Measurements from ENCODE around the gene PIN1.

The PIN1 gene

DNA sequence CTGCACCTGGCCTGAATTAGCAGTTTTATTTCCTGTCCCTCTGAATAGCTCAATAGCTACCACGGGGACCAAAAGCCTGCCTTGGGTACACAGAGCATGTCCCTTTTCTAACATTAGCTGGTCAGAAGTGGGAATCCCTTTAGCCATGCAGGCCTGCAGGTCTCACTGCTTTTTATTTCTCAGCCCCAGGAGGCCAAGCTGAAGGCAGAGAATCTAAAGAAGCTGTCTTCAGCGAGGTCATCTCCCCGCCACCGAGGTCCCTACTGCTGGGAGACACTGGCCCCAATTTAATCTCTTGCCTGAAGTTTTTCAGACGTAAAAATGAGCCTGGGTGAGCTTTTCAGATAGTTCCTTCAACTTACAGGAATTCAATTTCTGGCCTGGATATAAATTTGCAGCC lies 40.7 kb downstream of the PIN1 start:
- TF ChIP-seq POLR2A (IDR thresholded peaks at IDR 0.05; ENCODE audit: low read length) (no peak), GATA1 (IDR thresholded peaks at IDR 0.05; ENCODE audit: low read depth, low read length) (no peak)
- DNase-seq: no peak

DNA sequence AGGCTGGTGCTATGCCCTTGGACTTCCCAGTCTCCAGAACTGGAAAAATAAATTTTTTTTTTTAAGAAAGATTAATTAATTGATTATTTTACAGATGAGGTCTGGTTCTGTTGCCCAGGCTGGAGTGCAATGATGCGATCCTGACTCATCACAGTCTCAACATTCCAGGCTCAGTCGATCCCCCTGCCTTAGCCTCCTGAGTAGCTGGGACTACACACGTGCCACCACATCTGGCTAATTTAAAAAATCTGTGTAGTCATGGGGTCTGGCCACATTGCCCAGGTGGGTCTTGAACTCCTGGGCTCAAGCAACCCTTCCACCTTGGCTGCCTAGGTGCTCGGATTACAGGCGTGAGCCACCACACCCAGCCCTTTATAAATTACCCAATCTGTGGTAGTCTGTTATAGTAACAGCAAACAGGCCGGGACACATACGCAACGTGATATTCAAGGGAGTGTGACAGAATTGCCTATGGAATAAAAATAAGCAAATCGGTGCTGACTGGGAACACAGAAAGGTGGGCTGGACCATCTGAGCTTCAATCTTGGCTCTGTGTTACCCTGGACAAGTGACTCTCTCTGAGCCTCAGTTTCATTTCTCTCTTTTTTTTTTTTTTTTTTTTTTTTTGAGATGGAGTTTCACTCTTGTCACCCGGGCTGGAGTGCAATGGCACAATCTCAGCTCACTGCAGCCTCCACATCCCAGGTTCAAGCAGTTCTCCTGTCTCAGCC lies 42.8 kb downstream of the PIN1 start:
- no peak for DNase-seq

DNA sequence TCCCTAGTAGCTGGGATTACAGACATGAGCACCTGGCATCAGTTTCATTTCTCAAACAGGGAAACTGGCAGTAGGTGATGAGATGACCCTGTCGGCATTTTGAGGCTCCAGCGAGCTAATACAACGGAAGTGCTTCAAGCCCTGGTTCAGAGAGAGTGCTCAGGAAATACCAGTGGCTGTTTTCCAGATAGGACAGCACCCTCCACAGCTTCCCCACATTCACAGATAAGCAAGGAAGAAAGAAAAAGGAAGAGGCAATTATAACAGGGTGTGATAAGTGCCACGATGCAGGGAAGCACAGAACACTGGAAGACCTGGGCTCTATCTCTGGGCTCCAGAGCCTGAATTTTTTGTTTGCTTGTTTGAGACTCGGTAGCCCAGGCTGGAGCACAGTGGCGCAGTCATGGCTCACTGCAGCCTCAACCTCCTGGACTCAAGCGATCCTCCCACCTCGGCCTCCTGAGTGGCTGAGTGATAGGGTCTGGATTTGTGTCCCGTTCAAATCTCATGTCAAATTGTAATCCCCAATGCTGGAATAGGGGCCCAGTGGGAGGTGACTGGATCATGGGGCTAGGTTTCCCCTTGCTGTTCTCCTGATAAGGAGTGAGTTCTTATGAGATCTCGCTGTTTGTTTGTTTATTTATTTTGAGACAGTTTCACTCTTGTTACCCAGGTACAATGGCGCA lies 43.5 kb downstream of the PIN1 start:
- no peak for DNase-seq
- TF ChIP-seq GATA1 (IDR thresholded peaks at IDR 0.05; ENCODE audit: low read depth, low read length) (no peak), POLR2A (IDR thresholded peaks at IDR 0.05; ENCODE audit: low read length) (no peak)

More for the DNA sequence above, 42.8 kb downstream of the PIN1 start:
- TF ChIP-seq POLR2A (IDR thresholded peaks at IDR 0.05; ENCODE audit: low read length) (no peak), GATA1 (IDR thresholded peaks at IDR 0.05; ENCODE audit: low read depth, low read length) (no peak)

DNA sequence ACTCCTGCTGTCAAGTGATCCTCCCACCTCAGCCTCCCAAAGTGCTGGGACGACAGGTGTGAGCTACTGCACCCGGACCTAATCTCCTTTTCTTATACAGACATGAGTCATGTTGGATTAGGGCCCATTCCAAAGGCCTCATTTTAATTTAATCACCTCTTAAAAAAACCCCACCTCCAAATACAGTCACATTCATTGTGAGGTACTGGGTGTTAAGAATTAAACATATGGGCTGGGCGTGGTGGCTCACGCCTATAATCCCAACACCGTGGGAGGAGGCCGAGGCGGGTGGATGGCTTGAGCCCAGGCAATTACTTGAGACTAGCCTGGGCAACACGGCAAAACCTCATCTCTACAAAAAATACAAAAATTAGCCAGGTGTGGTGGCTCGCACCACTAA lies 46.6 kb downstream of the PIN1 start:
- TF ChIP-seq POLR2A (IDR thresholded peaks at IDR 0.05; ENCODE audit: low read length): no peak
- no peak for DNase-seq

DNA sequence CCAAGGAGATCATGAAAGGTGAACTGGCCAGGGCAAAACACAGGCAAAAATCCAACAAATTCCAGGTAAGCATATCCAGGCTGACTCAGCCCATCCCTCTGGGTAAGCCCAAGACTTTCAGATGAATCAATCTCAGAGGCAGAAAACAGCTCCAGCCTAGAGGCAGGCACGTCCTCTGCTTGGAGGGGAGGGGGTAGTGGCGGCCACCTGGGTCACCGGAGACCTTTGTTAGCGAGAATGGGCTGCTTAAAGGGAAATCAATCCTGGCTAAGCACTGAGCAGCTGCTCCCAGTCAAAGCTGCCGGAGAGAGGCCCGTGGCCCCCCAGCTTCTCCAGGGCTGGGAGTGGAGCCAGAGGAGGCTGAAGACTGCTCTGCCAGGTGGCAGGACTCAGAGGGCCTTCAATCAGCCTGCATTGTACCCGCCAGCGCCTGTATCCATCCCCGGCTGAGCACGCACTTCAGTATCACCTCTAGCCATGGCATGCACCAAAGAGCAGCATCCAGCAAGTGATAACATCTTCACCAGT lies 48.2 kb downstream of the PIN1 start:
- TF ChIP-seq POLR2A (IDR thresholded peaks at IDR 0.05; ENCODE audit: low read length) (no peak), GATA1 (IDR thresholded peaks at IDR 0.05; ENCODE audit: low read depth, low read length) (no peak)

DNA sequence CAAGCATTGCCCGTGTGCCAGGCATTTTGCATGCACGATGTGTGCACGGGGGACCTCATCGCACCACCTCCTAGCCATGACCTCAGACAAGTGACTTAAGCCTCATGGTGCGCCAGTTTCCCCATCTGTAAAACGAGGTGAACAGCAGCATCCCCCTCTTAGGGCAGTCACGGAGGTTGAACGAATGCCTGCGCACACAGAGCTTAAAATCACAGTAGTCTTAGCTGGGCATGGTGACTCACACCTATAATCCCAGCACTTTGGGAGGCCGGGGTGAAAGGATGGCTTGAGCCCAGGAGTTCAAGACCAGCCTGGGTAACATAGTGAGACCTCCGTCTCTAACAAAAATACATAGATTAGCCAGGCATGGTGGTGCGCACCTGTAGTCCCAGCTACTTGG lies 48.6 kb downstream of the PIN1 start:
- TF ChIP-seq GATA1 (IDR thresholded peaks at IDR 0.05; ENCODE audit: low read depth, low read length): no peak
- TF ChIP-seq POLR2A (IDR thresholded peaks at IDR 0.05; ENCODE audit: low read length): no peak
- DNase-seq: no peak

More for the DNA sequence above, 48.2 kb downstream of the PIN1 start:
- no peak for DNase-seq

DNA sequence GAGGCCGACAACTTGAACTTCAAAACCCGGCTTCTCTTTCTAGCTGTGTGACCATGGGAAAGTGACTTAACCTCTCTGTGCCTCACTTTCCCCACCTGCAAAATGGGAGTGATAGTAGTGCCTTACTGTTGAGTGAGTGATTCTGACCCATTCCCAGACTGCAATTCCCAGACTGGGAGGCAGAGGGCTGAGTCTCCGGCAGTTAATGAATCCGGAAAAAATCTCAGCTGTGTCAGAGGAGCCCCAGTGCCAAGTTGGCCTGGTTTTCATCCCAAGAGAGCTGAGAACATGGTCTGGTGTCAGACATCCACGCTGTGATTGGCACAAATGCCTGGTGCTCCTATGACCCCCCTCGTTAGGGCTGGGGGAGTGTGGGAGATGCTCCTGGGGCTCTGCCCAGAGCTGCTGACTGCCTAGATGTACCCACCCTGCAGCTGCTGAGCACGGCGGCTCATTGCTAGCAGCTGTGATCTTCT lies 50.0 kb downstream of the PIN1 start:
- no peak for TF ChIP-seq GATA1 (IDR thresholded peaks at IDR 0.05; ENCODE audit: low read depth, low read length)
- TF ChIP-seq POLR2A (IDR thresholded peaks at IDR 0.05; ENCODE audit: low read length): no peak
- no peak for DNase-seq

DNA sequence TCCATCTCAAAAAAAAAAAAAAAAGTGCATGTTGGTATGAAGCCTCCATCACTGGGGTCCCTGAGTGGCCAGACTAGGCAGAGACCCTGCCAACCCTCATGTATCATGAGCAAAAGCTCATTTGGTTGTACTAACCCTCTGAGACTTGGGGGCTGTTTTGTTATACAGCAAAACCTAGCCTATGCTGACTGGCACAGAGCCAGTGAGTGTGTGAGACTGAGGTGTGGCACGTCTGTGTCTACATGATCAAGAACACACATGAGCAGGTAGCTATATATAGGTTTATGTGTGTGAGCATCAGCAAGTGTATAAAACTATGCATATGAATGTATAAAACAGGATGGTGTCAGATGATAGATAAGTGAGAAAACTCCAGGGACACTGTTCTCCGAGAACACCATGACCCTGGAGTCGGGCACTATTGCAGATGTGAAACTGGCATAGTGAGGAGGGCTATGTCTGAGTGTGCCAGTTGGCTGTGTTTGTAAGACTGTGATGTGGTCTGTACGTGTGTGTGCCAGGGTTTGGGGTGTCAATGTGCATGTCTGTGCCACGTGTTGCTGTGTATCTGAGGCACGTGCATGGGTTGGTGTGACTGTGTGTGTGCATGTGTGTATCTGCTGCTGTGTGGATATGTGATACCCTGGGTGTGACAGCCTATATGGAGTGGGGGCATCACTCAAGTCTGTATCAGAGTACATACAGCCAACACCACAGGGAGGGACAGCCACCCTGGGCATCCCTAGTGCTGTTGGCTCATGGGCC lies 56.7 kb downstream of the PIN1 start:
- DNase-seq: no peak
- no peak for TF ChIP-seq POLR2A (IDR thresholded peaks at IDR 0.05; ENCODE audit: low read length)
- no peak for TF ChIP-seq GATA1 (IDR thresholded peaks at IDR 0.05; ENCODE audit: low read depth, low read length)
